PFSK-1 (cell line): ENCODE measurements around the gene SRPK2.

Source experiments
- FOXP2 ChIP-seq: optimal IDR thresholded peaks from 2 replicates; pipeline ENCODE3; 2011; ENCODE audit warnings: borderline replicate concordance, control low read depth, inconsistent platforms; ENCODE audit not compliant: insufficient read depth; ENCODE audit errors: extremely low read length, extremely low read depth
- POLR2AphosphoS5 ChIP-seq: IDR thresholded peaks from 2 replicates; pipeline ENCODE4 v1.6.1; 2012; ENCODE audit warnings: low read depth, mild to moderate bottlenecking, control low read depth, low read length, moderate library complexity
- REST ChIP-seq, 2 experiments: IDR thresholded peaks; 2 replicates each; pipeline versions ENCODE4 v1.6.1 to v1.8.0; 2011 to 2012; ENCODE audit warnings: low read depth in 2 of 2, low read length in 2 of 2, control low read depth in 1 of 2, inconsistent platforms in 1 of 2, mild to moderate bottlenecking in 1 of 2, moderate library complexity in 1 of 2; ENCODE audit not compliant: insufficient read depth in 1 of 2

DNA sequence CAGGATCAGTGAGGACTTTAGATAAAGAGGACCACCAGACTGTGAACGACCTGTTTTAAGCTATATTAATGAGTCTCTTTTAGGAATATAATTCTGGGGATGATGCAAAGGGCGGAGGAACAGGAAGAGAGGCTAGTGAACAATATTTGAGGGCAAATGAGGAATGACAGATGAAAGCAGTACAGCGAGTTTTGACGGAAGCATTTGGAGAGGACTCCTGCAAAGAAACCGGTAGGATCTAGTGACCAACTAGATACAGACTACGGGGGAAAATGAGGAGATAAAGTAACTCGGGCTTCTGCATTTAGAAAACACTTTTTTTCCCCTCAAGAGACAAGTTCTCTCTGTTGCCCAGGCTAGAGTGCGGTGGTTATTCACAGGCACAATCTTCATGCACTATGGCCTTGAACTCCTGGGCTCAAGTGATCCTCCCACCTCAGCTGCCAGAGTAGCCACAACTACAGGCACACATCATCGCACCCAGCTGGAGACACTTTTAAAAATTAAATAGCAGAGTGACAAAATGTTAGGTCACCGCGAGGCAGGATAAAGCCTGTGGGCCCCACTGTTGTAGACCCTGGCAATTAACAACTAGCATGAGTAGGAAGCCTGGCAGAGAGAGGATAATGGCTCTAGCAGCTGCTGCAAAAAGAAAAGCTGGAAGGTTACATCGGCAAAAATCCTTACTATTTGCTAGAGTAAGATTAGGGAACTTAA is 143.2 kb downstream of the SRPK2 start:
- TF ChIP-seq POLR2AphosphoS5: no peak
- TF ChIP-seq REST (IDR thresholded peaks at IDR 0.05; ENCODE audit: insufficient read depth in 1 of 2, low read depth in 2 of 2, low read length in 2 of 2): no peak
- TF ChIP-seq FOXP2: no peak
